Urinary bladder (tissue), 4 donors: Measurements from ENCODE around the gene USP53. TPM values are rescaled to one million over a fixed set of nuclear protein-coding genes. Genes with fewer than 3 reads are reported as not detected.
"Not testable (repeated sequence)": the region's sequence is repeated elsewhere in the genome, so short reads cannot be mapped to it uniquely, and the experiment has no call there.

Experiments used
- DNase-seq: peaks from one replicate; pipeline ENCODE4 v3.0.0-alpha.2; 2015; ENCODE audit errors: extremely low spot score
- H3K27ac ChIP-seq: one replicate; pipeline ENCODE4 v1.5.1; 2013; ENCODE audit warnings: low read depth, mild to moderate bottlenecking, moderate library complexity
- H3K36me3 ChIP-seq: one replicate; pipeline ENCODE4 v1.6.1; 2013; ENCODE audit warnings: mild to moderate bottlenecking, moderate library complexity; ENCODE audit not compliant: insufficient read depth
- H3K4me1 ChIP-seq: one replicate; pipeline ENCODE4 v1.6.1; 2013; ENCODE audit warnings: mild to moderate bottlenecking, moderate library complexity; ENCODE audit not compliant: insufficient read depth
- H3K4me3 ChIP-seq: one replicate; pipeline ENCODE4 v1.5.1; 2013; ENCODE audit warnings: low read depth, low read length
- WGBS: extraction: QIAGEN DNeasy Blood & Tissue Kit; methylation state at CpG from one replicate; pipeline ENCODE4 v1.1.7; 2013; 5-methylcytosine and 5-hydroxymethylcytosine counted together
- polyA plus RNA-seq: library from polyadenylated mRNA; stranded (reverse); fragments of 200-250 nt; gene quantifications from one replicate; pipeline ENCODE4 v1.2.3, GENCODE V29; 2013
- total RNA-seq: library from RNA; depleted of rRNA; stranded (reverse); fragments of >200 nt; gene quantifications from one replicate; pipeline ENCODE4 v1.2.3, GENCODE V29; 2014
- donor health status: healthy with polysubstance abuse.
- donor health status: healthy.

Gene USP53
- total RNA-seq (40.8 TPM), polyA plus RNA-seq (14.8 TPM)

DNA sequence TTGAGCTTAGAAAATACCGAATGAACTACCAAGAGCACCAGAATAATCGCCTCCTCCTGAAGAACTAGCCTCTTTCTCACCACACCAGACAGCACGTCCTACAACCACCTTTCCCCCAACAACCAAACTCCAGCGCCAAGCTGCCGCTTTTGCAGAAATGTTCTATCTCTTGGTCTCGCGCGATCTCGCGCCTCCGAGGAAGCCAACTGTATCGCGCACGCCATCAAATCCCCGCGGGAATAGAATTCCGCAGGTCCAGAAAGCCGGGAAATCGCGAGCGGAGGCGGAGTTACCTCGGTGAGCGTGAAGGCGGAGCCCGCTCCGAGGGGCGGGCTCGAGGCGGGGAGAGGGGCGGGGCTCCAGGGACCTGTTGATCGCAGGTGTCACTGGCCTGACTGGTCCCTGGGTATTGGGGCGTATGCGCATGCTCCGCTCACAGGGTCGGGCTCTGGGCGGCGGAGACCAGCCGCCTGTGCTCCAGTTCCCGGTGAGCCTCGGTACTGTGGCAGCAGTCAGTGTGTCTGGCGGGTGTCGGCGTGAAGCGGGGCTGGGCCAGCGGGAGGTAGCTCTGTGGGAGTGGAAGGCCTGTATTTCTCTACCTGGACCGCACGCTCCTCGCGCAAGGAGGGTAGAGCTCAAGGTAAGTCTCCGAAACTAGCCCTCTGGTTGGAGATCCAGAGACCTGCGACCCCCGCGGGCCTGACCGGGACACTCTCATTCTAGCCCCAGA lies at the start of gene USP53:
Gene USP53 (plus strand): TSS at position 480 of the 730 bp plus-strand sequence. CDS start 27,047 bp downstream, outside the sequence.
- no peaks in the 10 kb centered on the region for H3K4me1 ChIP-seq
- peak within 1 kb of the TSS; percentile 56 for H3K4me3 ChIP-seq
- under 1% methylated on average over 55 of the region's 55 CpGs for WGBS
- DNase-seq, result peak; percentile 95
- peak within 1 kb of the TSS; percentile 91 for H3K27ac ChIP-seq
- H3K36me3 ChIP-seq, result peaks cover 1% of the 10 kb centered on the region

DNA sequence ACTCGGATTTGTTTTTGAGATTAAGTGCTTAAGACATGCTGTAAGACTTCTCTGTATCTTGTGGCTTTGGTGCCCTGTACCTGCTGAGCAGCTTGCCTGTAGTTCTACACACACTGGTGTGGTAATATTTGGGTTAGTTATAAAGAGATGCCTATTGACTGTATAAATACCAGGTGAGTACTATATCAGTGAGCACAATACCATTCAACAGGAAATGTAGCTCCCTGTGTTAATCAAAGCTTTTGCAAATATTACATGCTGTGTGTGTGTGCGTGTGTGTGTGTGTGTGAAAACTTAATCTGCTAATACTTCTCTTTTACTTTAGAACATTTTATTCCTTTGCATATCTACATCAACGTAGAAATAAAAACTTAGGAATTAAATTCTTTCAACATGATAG lies 46.7 kb upstream of the USP53 start:
- Histone ChIP-seq H3K27ac (no peak overlapping the region), H3K4me1 (no peaks in the 10 kb centered on the region), H3K36me3 (no peaks in the 10 kb centered on the region), H3K4me3 (no peak overlapping the region)
- DNase-seq, result no peak
- 90% methylated on average over 3 of the region's 3 CpGs for WGBS

GRCh38 chr4:119170195-119170594 lies 42.3 kb upstream of the USP53 start:
- Histone ChIP-seq H3K36me3 (no peaks in the 10 kb centered on the region), H3K4me1 (no peaks in the 10 kb centered on the region), H3K27ac (no peak overlapping the region), H3K4me3 (no peak overlapping the region)
- DNase-seq, result no peak

- H3K4me3 ChIP-seq, result no peak overlapping the region
- DNase-seq, result no peak
- no peaks in the 10 kb centered on the region for H3K36me3 ChIP-seq
- H3K27ac ChIP-seq, result no peak overlapping the region
- whole genome bisulfite sequencing, result 87% methylated on average over 7 of the region's 7 CpGs
- no peaks in the 10 kb centered on the region for H3K4me1 ChIP-seq
Observed at GRCh38 chr4:119172223-119172622, 40.3 kb upstream of the USP53 start.

- DNase-seq, H3K4me3 ChIP-seq, H3K4me1 ChIP-seq, H3K27ac ChIP-seq, H3K36me3 ChIP-seq: not testable (repeated sequence)
- 93% methylated on average over 30 of the region's 30 CpGs for WGBS
Observed at GRCh38 chr4:119173729-119174361, 38.7 kb upstream of the USP53 start.

DNA sequence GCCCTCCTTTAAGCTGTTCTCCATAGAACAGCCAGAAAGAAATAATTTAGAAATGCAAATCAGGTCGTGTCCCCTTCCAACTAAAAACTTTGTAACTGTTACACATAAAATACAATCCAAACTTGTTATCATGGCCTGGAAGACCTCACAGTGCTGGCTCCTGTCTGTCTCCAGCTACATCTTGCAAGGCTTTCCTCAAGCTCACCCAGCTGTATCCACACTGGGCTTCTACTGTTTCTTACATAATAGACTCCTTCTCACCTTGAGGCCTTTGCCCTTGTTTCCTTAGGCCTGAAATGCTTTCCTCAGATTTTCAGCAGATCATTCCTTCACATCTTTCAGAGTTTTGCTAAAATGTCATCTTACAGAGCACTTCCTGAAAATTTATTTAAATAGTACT lies 33.5 kb upstream of the USP53 start:
- 58% methylated on average over 1 of the region's 1 CpG for whole genome bisulfite sequencing
- no peak overlapping the region for H3K27ac ChIP-seq
- H3K4me1 ChIP-seq, result no peaks in the 10 kb centered on the region

GRCh38 chr4:119184128-119184527 lies 28.4 kb upstream of the USP53 start:
- 94% methylated on average over 2 of the region's 2 CpGs for WGBS
- H3K27ac ChIP-seq, result no peak overlapping the region
- no peak for DNase-seq
- H3K4me1 ChIP-seq, result no peaks in the 10 kb centered on the region
- no peak overlapping the region for H3K4me3 ChIP-seq
- no peaks in the 10 kb centered on the region for H3K36me3 ChIP-seq

More for the DNA sequence above, 33.5 kb upstream of the USP53 start:
- H3K36me3 ChIP-seq, result no peaks in the 10 kb centered on the region
- H3K4me3 ChIP-seq, result no peak overlapping the region
- no peak for DNase-seq

GRCh38 chr4:119189638-119190037 lies 22.9 kb upstream of the USP53 start:
- no peak for DNase-seq
- H3K36me3 ChIP-seq, result no peaks in the 10 kb centered on the region
- no peak overlapping the region for H3K27ac ChIP-seq
- H3K4me1 ChIP-seq, result no peaks in the 10 kb centered on the region
- no peak overlapping the region for H3K4me3 ChIP-seq
- 40% methylated on average over 1 of the region's 1 CpG for WGBS

DNA sequence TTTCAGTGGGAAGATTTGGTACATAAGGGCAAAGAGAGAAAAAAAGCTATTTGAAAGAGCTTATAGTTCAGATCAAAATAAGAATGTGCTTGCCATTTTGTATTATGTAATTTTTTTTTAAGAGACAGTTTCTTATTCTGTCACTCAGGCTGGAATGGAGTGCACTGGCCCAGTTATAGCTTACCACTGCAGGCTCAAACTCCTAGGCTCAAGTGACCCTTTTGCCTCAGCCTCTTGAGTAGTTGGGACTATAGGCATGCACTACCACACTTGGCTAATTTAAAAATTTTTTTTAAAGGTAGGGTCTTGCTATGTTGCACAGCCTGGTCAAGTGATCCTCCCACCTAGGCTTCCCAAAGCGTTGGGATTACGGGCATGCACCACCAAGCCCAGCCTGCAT lies 22.2 kb upstream of the USP53 start:
- no peak for DNase-seq
- WGBS, result 95% methylated on average over 2 of the region's 2 CpGs
- Histone ChIP-seq H3K4me3 (no peak overlapping the region), H3K36me3 (no peaks in the 10 kb centered on the region), H3K4me1 (no peaks in the 10 kb centered on the region), H3K27ac (no peak overlapping the region)

DNA sequence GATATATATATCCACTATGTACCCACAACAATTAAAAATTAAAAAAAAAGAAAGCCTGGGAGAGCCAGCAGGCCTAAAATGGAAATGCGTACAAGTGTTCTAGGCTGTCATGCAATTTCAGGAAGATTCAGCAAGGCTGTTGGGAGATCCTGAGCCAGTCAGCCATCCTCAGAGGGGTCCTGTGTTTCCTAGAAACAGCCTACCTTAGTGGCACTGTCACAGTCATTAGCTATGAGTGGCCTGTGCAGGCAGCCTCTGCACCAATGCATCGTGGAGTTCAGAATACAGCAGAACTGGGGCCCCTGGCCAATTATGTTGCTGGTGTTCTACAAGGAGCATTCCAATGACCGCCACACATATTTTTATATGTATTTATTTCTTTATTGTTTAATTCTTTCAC lies 21.0 kb upstream of the USP53 start:
- no peaks in the 10 kb centered on the region for H3K4me1 ChIP-seq
- no peak overlapping the region for H3K27ac ChIP-seq
- H3K4me3 ChIP-seq, result no peak overlapping the region
- no peaks in the 10 kb centered on the region for H3K36me3 ChIP-seq
- no peak for DNase-seq
- 93% methylated on average over 3 of the region's 3 CpGs for WGBS

DNA sequence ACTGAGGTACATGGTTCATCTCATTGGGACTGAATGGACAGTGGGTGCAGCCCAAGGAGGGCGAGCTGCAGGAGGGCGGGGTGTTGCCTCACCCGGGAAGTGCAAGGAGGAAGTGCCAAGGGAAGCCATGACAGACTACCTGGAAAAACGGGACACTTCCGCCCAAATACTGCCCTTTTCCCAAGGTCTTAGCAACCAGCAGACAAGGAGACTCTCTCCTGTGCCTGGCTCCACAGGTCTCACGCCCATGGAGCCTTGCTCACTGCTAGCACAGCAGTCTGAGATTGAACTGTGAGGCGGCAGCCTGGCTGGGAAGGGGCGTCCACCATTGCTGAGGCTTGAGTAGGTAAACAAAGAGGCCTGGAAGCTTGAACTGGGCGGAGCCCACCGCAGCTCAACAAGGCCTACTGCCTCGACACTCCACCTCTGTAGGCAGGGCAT lies 14.7 kb upstream of the USP53 start:
- no peak overlapping the region for H3K4me3 ChIP-seq
- no peak overlapping the region for H3K27ac ChIP-seq
- DNase-seq, result no peak
- H3K4me1 ChIP-seq, result no peaks in the 10 kb centered on the region
- H3K36me3 ChIP-seq, result no peaks in the 10 kb centered on the region
- 90% methylated on average over 11 of the region's 11 CpGs for WGBS

DNA sequence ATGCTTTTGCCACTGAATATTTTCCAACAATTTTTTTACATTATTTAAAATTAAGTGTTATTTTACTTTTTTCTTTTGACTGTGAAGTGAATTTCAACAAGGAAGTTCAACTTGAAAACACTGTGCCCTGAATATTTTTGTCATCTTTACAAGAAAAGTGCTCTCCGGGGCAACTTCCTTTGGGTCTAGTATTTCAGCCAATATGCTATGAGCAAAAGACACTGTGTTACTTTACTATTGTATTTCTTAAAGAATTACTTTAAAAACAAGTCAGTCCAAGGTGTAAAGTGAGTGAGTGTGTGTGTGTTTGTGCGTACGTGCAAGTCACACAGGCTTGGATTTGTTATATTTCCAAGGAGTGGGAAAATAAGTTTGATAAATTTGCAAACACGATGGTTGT lies 7.6 kb upstream of the USP53 start:
- Histone ChIP-seq H3K27ac (no peak overlapping the region), H3K36me3 (no peaks in the 10 kb centered on the region), H3K4me3 (no peak overlapping the region), H3K4me1 (no peaks in the 10 kb centered on the region)
- no peak for DNase-seq
- 65% methylated on average over 4 of the region's 4 CpGs for WGBS

DNA sequence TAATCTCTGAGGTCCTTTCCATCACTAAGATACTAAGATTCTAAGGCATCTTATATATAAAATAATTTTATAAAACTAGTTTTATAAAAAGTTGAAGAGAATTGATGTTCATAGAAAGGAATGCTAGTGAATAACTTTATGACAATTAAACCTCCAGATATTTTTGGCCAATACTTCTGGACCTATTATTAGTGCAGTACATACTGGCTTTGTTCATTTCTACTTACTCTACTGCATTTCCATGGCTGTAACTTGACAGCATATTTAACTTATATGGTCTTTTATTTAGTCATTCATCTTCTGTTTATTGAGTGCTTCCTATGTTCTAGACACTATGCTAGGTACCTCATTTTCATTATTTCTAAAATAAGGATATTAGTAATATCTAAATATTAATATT lies 6.8 kb upstream of the USP53 start:
- no peaks in the 10 kb centered on the region for H3K36me3 ChIP-seq
- H3K27ac ChIP-seq, result no peak overlapping the region
- DNase-seq, result no peak
- H3K4me1 ChIP-seq, result no peaks in the 10 kb centered on the region
- no peak overlapping the region for H3K4me3 ChIP-seq

- no peaks in the 10 kb centered on the region for H3K36me3 ChIP-seq
- 54% methylated on average over 1 of the region's 1 CpG for whole genome bisulfite sequencing
- H3K4me1 ChIP-seq, result no peaks in the 10 kb centered on the region
- no peak overlapping the region for H3K27ac ChIP-seq
- H3K4me3 ChIP-seq, result no peak overlapping the region
- DNase-seq, result no peak
Observed at GRCh38 chr4:119206178-119206577, 6.3 kb upstream of the USP53 start.
